ENCODE data around the gene CD8B2.
"Not testable (repeated sequence)": the region's sequence is repeated elsewhere in the genome, so short reads cannot be mapped to it uniquely, and the experiment has no call there.

CD8B2 gene

DNA sequence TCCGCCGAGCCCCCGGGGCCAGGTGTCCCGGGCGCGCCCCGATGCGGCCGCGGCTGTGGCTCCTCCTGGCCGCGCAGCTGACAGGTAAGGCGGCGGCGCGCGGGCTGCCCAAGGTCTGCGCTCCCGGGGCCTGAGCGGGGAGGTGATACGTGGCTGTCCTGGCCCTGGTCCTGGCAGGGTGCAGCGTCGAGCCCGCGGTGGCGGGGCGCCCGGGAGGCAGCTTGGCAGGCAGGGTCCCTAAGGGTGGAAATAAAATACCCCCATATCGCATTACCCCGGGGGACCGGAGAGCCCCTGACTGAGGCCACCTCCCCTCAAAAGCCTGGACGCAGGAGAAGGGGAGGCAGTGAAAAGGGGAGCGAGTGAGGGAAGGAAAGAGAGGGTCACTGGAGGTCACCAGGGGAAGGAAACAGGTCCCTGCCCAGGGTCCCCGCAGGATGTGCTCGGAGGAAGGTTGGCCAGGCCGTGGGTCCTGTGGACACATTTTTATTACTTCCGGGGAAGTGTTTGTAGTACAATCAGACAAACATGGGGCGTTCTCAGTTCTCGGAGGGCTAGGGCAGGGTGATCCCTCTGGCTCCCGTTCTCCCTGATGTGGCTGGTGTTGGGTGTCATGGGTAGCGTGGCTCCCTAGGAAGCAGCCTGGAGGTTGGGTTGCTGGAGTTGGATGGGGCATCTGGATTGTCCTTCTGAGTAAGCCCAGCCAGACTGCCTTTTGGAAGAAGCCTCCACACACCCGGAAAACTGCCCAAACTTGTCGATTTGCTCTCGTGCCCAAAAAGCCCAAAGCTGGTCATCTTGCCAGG is 425 bp downstream of the CD8B2 start:
- not testable (repeated sequence) for H3K36me3 ChIP-seq (replicated peaks; ENCODE audit: insufficient read depth, low read length); H3K4me2 ChIP-seq (ENCODE audit: low read depth, low read length); H3K27ac ChIP-seq (ENCODE audit: low read length); H4K20me1 ChIP-seq (ENCODE audit: insufficient read depth, low read length); DNase-seq; H3K4me3 ChIP-seq (ENCODE audit: low read length); H3K4me1 ChIP-seq (ENCODE audit: low read length); H3K79me2 ChIP-seq (ENCODE audit: low read length); H3K27me3 ChIP-seq (replicated peaks; ENCODE audit: insufficient read depth, low read length); H2AFZ ChIP-seq (ENCODE audit: low read length); H3F3A ChIP-seq (ENCODE audit: insufficient read depth, low read length); H3K9me2 ChIP-seq (replicated peaks; ENCODE audit: insufficient read depth, low read length); H3K9me3 ChIP-seq (replicated peaks; ENCODE audit: insufficient read depth, low read length); H3K9ac ChIP-seq (ENCODE audit: low read length)

DNA sequence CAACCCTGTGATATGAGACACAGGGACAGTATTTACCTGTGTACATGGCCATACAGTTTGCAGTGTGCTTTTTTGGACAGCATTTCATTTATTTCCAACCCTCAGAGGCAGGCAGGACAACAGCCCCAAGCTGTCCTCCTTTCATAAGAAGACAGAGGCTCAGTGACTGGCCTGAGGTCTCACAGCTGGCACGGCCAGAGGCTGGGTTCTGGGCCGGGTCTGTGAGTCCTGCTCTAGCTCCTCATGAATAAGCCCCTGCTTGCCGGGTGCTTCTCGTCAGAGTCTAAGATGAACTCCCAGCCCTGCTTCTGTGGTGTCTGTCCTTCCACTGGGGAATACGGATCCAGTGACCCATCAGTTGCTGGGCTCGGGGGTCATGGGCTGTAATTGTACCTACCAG is 2.5 kb downstream of the CD8B2 start:
- H3K27me3 ChIP-seq (replicated peaks; ENCODE audit: insufficient read depth, low read length); H3K9me3 ChIP-seq (replicated peaks; ENCODE audit: insufficient read depth, low read length): not testable (repeated sequence)

DNA sequence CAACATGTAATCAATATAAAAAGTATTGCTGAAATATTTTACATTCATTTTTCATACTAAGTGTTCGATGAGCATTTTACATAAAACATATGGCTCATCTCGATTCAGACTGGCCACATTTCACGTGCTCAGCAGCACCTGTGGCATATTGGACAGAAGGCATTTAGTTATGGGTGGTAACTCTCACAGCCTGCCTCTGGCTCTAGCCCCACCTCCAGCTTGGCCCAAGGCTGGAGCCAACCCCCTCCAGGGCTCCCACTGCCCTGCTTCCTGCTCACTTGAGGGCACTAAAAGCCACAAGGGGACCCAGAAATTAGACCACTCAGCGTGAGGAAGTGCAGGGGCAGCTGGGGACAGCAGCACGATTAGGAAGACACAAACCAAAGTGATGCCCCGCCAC is 5.2 kb downstream of the CD8B2 start:
- not testable (repeated sequence) for H3K4me1 ChIP-seq (ENCODE audit: low read length); H3K9me2 ChIP-seq (replicated peaks; ENCODE audit: insufficient read depth, low read length); H3K9ac ChIP-seq (ENCODE audit: low read length); H3K4me2 ChIP-seq (ENCODE audit: low read depth, low read length); H3F3A ChIP-seq (ENCODE audit: insufficient read depth, low read length); H3K27me3 ChIP-seq (replicated peaks; ENCODE audit: insufficient read depth, low read length); H2AFZ ChIP-seq (ENCODE audit: low read length); H3K4me3 ChIP-seq (ENCODE audit: low read length); DNase-seq; H3K36me3 ChIP-seq (replicated peaks; ENCODE audit: insufficient read depth, low read length); H3K9me3 ChIP-seq (replicated peaks; ENCODE audit: insufficient read depth, low read length); H3K27ac ChIP-seq (ENCODE audit: low read length); H3K79me2 ChIP-seq (ENCODE audit: low read length); H4K20me1 ChIP-seq (ENCODE audit: insufficient read depth, low read length)

More for the DNA sequence above, 2.5 kb downstream of the CD8B2 start:
- not testable (repeated sequence) for H3F3A ChIP-seq (ENCODE audit: insufficient read depth, low read length); H4K20me1 ChIP-seq (ENCODE audit: insufficient read depth, low read length); H3K4me2 ChIP-seq (ENCODE audit: low read depth, low read length); H3K27ac ChIP-seq (ENCODE audit: low read length); H3K4me3 ChIP-seq (ENCODE audit: low read length); H3K79me2 ChIP-seq (ENCODE audit: low read length); H3K9ac ChIP-seq (ENCODE audit: low read length); H3K4me1 ChIP-seq (ENCODE audit: low read length); H2AFZ ChIP-seq (ENCODE audit: low read length); DNase-seq; H3K9me2 ChIP-seq (replicated peaks; ENCODE audit: insufficient read depth, low read length); H3K36me3 ChIP-seq (replicated peaks; ENCODE audit: insufficient read depth, low read length)

DNA sequence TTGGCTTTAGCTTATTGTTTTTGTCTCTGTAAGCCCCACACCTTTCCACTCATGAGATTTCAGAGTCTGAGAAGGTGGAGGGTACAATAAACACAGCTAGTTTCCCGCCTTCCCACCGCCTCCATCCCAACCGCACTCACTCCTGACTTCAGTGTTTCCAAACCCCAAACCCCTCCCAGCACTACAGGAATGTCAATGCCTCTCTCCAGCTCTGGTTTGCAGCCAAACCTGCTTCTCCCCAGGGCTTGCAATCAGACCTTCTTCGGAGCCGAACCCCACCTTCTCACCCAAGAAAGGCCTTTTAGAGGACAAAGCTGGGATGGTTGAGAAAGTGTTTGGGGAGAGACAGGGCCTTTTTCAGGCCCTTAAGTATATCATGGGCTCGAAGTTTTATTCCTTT is 5.7 kb downstream of the CD8B2 start:
- not testable (repeated sequence) for H3F3A ChIP-seq (ENCODE audit: insufficient read depth, low read length); H3K79me2 ChIP-seq (ENCODE audit: low read length); H2AFZ ChIP-seq (ENCODE audit: low read length); H3K27me3 ChIP-seq (replicated peaks; ENCODE audit: insufficient read depth, low read length); H4K20me1 ChIP-seq (ENCODE audit: insufficient read depth, low read length); H3K9me3 ChIP-seq (replicated peaks; ENCODE audit: insufficient read depth, low read length); H3K4me1 ChIP-seq (ENCODE audit: low read length); DNase-seq; H3K9me2 ChIP-seq (replicated peaks; ENCODE audit: insufficient read depth, low read length); H3K9ac ChIP-seq (ENCODE audit: low read length); H3K4me3 ChIP-seq (ENCODE audit: low read length); H3K4me2 ChIP-seq (ENCODE audit: low read depth, low read length); H3K36me3 ChIP-seq (replicated peaks; ENCODE audit: insufficient read depth, low read length); H3K27ac ChIP-seq (ENCODE audit: low read length)

DNA sequence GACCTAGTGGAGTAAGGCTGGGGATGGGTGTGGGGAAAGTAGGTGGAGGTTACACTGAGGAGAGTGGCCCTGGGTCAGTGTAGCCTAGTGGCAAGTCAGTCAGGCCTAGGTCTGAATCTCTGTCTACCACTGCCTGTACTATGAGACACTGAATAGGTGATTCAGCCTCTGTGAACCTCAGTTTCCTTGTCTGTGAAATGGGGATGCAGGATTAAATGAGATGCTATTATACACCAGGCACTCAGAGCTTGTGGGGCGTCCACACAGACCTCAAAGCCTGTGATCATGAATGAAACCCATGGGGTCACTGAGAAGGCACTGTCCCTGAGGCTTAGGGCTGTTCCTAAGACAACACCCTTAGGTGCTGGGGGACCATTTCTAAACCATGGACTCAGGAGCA is 11.4 kb downstream of the CD8B2 start:
- not testable (repeated sequence) for H3K36me3 ChIP-seq (replicated peaks; ENCODE audit: insufficient read depth, low read length); H3F3A ChIP-seq (ENCODE audit: insufficient read depth, low read length); H3K27me3 ChIP-seq (replicated peaks; ENCODE audit: insufficient read depth, low read length); H3K27ac ChIP-seq (ENCODE audit: low read length); H3K4me3 ChIP-seq (ENCODE audit: low read length); H4K20me1 ChIP-seq (ENCODE audit: insufficient read depth, low read length); H3K9me3 ChIP-seq (replicated peaks; ENCODE audit: insufficient read depth, low read length); H3K9me2 ChIP-seq (replicated peaks; ENCODE audit: insufficient read depth, low read length); H3K9ac ChIP-seq (ENCODE audit: low read length); DNase-seq; H2AFZ ChIP-seq (ENCODE audit: low read length); H3K79me2 ChIP-seq (ENCODE audit: low read length); H3K4me1 ChIP-seq (ENCODE audit: low read length); H3K4me2 ChIP-seq (ENCODE audit: low read depth, low read length)

DNA sequence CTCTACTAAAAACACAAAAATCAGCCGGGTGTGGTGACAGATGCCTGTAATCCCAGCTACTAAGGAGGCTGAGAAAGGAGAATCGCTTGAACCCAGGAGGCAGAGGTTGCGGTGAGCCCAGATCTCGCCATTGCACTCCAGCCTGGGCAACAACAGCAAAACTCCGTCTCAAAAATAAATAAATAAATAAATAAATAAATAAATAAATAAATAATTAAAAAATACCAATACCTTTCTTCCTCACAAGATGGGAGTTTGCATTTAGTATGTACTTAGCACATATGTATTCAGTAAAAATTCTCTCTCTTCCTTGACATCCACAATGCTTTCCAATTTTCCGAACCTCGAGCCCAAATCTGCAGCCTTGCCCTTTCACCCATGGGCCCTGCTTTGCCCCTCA is 13.2 kb downstream of the CD8B2 start:
- DNase-seq; H3K36me3 ChIP-seq (replicated peaks; ENCODE audit: insufficient read depth, low read length); H3K9ac ChIP-seq (ENCODE audit: low read length); H3K9me2 ChIP-seq (replicated peaks; ENCODE audit: insufficient read depth, low read length); H4K20me1 ChIP-seq (ENCODE audit: insufficient read depth, low read length); H3K4me2 ChIP-seq (ENCODE audit: low read depth, low read length); H3K27me3 ChIP-seq (replicated peaks; ENCODE audit: insufficient read depth, low read length); H3K4me3 ChIP-seq (ENCODE audit: low read length); H3K4me1 ChIP-seq (ENCODE audit: low read length); H3K9me3 ChIP-seq (replicated peaks; ENCODE audit: insufficient read depth, low read length); H3F3A ChIP-seq (ENCODE audit: insufficient read depth, low read length); H3K27ac ChIP-seq (ENCODE audit: low read length); H2AFZ ChIP-seq (ENCODE audit: low read length); H3K79me2 ChIP-seq (ENCODE audit: low read length): not testable (repeated sequence)

DNA sequence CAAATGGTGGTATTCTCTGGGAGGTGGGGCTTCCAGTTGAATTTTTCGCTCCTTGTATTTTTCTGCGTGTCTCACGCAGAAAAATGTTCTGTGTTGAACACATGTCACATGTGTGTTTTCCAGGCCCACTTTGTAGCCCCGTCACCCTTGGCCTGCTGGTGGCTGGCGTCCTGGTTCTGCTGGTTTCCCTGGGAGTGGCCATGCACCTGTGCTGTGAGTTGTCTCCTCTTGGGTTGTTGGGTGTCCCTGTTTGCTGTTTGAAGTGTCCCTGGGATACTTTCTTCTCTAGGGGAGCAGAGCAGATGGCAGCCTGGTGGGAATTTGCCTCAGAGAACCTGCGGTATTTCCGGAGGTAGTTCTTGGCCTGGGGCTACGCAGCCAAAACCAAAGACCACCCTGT is 15.2 kb downstream of the CD8B2 start:
- not testable (repeated sequence) for H3K4me3 ChIP-seq (ENCODE audit: low read length); H4K20me1 ChIP-seq (ENCODE audit: insufficient read depth, low read length); H3K9me2 ChIP-seq (replicated peaks; ENCODE audit: insufficient read depth, low read length); H3K36me3 ChIP-seq (replicated peaks; ENCODE audit: insufficient read depth, low read length); H3F3A ChIP-seq (ENCODE audit: insufficient read depth, low read length); H3K9me3 ChIP-seq (replicated peaks; ENCODE audit: insufficient read depth, low read length); H3K27me3 ChIP-seq (replicated peaks; ENCODE audit: insufficient read depth, low read length); H3K27ac ChIP-seq (ENCODE audit: low read length); H2AFZ ChIP-seq (ENCODE audit: low read length); H3K4me2 ChIP-seq (ENCODE audit: low read depth, low read length); H3K79me2 ChIP-seq (ENCODE audit: low read length); H3K9ac ChIP-seq (ENCODE audit: low read length); H3K4me1 ChIP-seq (ENCODE audit: low read length); DNase-seq

DNA sequence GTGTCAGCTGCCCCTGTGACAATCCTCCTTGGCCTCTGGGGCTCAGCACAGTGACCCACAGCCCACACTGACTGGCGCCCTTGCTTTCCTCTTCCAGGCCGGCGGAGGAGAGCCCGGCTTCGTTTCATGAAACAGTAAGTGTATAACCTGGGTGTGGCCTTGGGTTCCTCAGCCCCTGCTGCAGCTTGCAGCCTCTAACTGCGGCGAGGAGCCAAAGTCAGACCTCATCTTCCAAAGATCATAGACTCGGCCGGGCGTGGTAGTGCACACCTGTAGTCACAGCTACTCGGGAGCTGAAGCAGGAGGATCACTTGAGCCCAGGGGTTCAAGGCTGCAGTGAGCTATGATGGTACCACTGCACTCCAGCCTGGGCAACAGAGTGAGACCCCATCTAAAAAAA is 17.0 kb downstream of the CD8B2 start:
- not testable (repeated sequence) for H3F3A ChIP-seq (ENCODE audit: insufficient read depth, low read length); H3K27ac ChIP-seq (ENCODE audit: low read length); H3K9ac ChIP-seq (ENCODE audit: low read length); H3K4me3 ChIP-seq (ENCODE audit: low read length); H3K4me2 ChIP-seq (ENCODE audit: low read depth, low read length); DNase-seq; H3K27me3 ChIP-seq (replicated peaks; ENCODE audit: insufficient read depth, low read length); H4K20me1 ChIP-seq (ENCODE audit: insufficient read depth, low read length); H3K4me1 ChIP-seq (ENCODE audit: low read length); H3K9me3 ChIP-seq (replicated peaks; ENCODE audit: insufficient read depth, low read length); H2AFZ ChIP-seq (ENCODE audit: low read length); H3K36me3 ChIP-seq (replicated peaks; ENCODE audit: insufficient read depth, low read length); H3K9me2 ChIP-seq (replicated peaks; ENCODE audit: insufficient read depth, low read length); H3K79me2 ChIP-seq (ENCODE audit: low read length)

Measured in MM.1S (cell line).